H9 (cell line): ENCODE results near the gene GEMIN4. TPM values are rescaled to one million over a fixed set of nuclear protein-coding genes. Genes with fewer than 3 reads are reported as not detected.
"Not testable (repeated sequence)": the region's sequence is repeated elsewhere in the genome, so short reads cannot be mapped to it uniquely, and the experiment has no call there.

Experiments
- DNase-seq: peaks from one replicate; pipeline ENCODE4 v3.0.0-alpha.2; 2017
- H2AFZ ChIP-seq: one replicate; pipeline ENCODE4 v1.6.1; 2013; ENCODE audit warnings: mild to moderate bottlenecking, low read length, control low read depth, moderate library complexity
- H2AK5ac ChIP-seq: 2 replicates; pipeline ENCODE4 v1.6.1; 2013; ENCODE audit warnings: low read length, control low read depth, mixed read lengths; ENCODE audit not compliant: insufficient read length
- H2BK120ac ChIP-seq: one replicate; pipeline ENCODE4 v1.6.1; 2013; ENCODE audit warnings: low read depth, mild to moderate bottlenecking, low read length, control low read depth, inconsistent platforms; ENCODE audit not compliant: poor library complexity, severe bottlenecking
- H2BK12ac ChIP-seq: 2 replicates; pipeline ENCODE4 v1.6.1; 2013; ENCODE audit warnings: low read length, control low read depth, mixed read lengths, low read depth; ENCODE audit not compliant: insufficient read length
- H2BK15ac ChIP-seq: 2 replicates; pipeline ENCODE4 v1.6.1; 2013; ENCODE audit warnings: low read depth, low read length, control low read depth
- H2BK20ac ChIP-seq: one replicate; pipeline ENCODE4 v1.6.1; 2013; ENCODE audit warnings: low read depth, mild to moderate bottlenecking, low read length, control low read depth, inconsistent platforms; ENCODE audit not compliant: poor library complexity, severe bottlenecking
- H2BK5ac ChIP-seq: 2 replicates; pipeline ENCODE4 v1.6.1; 2013; ENCODE audit warnings: low read length, control low read depth, mixed read lengths; ENCODE audit not compliant: insufficient read length
- H3K14ac ChIP-seq: 2 replicates; pipeline ENCODE4 v1.6.1; 2013; ENCODE audit warnings: low read length, control low read depth; ENCODE audit not compliant: insufficient read depth
- H3K18ac ChIP-seq: 2 replicates; pipeline ENCODE4 v1.6.1; 2013; ENCODE audit warnings: low read depth, mild to moderate bottlenecking, mixed read lengths, low read length, control low read depth; ENCODE audit not compliant: insufficient read length
- H3K23ac ChIP-seq: 2 replicates; pipeline ENCODE4 v1.6.1; 2013; ENCODE audit warnings: low read length, control low read depth, mixed read lengths, low read depth; ENCODE audit not compliant: insufficient read length
- H3K23me2 ChIP-seq: 2 replicates; pipeline ENCODE4 v1.6.1; 2013; ENCODE audit warnings: low read depth, mild to moderate bottlenecking, mixed read lengths, low read length, control low read depth; ENCODE audit not compliant: insufficient read length, poor library complexity, severe bottlenecking
- H3K27ac ChIP-seq: 2 replicates; pipeline ENCODE4 v1.5.1; 2013; ENCODE audit warnings: low read length, control low read depth, mixed read lengths, low read depth; ENCODE audit not compliant: insufficient read length
- H3K27me3 ChIP-seq: 2 replicates; pipeline ENCODE4 v1.6.1; 2013; ENCODE audit warnings: low read length, control low read depth, inconsistent platforms; ENCODE audit not compliant: insufficient read depth
- H3K4ac ChIP-seq: 2 replicates; pipeline ENCODE4 v1.6.1; 2013; ENCODE audit warnings: low read depth, mild to moderate bottlenecking, control low read depth, inconsistent platforms, low read length, moderate library complexity
- H3K4me1 ChIP-seq: 2 replicates; pipeline ENCODE4 v1.6.1; 2013; ENCODE audit warnings: low read length, control low read depth, inconsistent platforms; ENCODE audit not compliant: insufficient read depth
- H3K4me2 ChIP-seq: 2 replicates; pipeline ENCODE4 v1.6.1; 2013; ENCODE audit warnings: low read length, control low read depth, mixed read lengths; ENCODE audit not compliant: insufficient read length, insufficient read depth
- H3K56ac ChIP-seq: 2 replicates; pipeline ENCODE4 v1.6.1; 2013; ENCODE audit warnings: low read depth, mild to moderate bottlenecking, mixed read lengths, low read length, control low read depth; ENCODE audit not compliant: insufficient read length
- H3K79me1 ChIP-seq: 2 replicates; pipeline ENCODE4 v1.6.1; 2013; ENCODE audit warnings: low read depth, mild to moderate bottlenecking, moderate library complexity, low read length, control low read depth, inconsistent platforms; ENCODE audit not compliant: insufficient read depth, poor library complexity, severe bottlenecking
- H3K79me2 ChIP-seq: 2 replicates; pipeline ENCODE4 v1.6.1; 2013; ENCODE audit warnings: low read length, control low read depth, inconsistent platforms; ENCODE audit not compliant: insufficient read depth
- H3K9ac ChIP-seq: 2 replicates; pipeline ENCODE4 v1.6.1; 2013; ENCODE audit warnings: low read length, control low read depth, mixed read lengths; ENCODE audit not compliant: insufficient read length; ENCODE audit errors: extremely low read depth
- H3K9me3 ChIP-seq: one replicate; pipeline ENCODE4 v1.6.1; 2013; ENCODE audit warnings: low read depth, low read length, inconsistent platforms; ENCODE audit not compliant: control insufficient read depth
- H3T11ph ChIP-seq: one replicate; pipeline ENCODE4 v1.6.1; 2013; ENCODE audit warnings: mild to moderate bottlenecking, low read length, control low read depth, inconsistent platforms
- H4K20me1 ChIP-seq: one replicate; pipeline ENCODE4 v1.6.1; 2013; ENCODE audit not compliant: control insufficient read depth, insufficient read length, insufficient read depth
- H4K5ac ChIP-seq: 2 replicates; pipeline ENCODE4 v1.6.1; 2013; ENCODE audit warnings: low read depth, mild to moderate bottlenecking, mixed read lengths, low read length, control low read depth; ENCODE audit not compliant: insufficient read length
- H4K8ac ChIP-seq: replicated peaks from 2 replicates; pipeline ENCODE4 v1.6.1; 2013; ENCODE audit warnings: low read length, control low read depth, mixed read lengths, low read depth; ENCODE audit not compliant: insufficient read length
- H4K91ac ChIP-seq: 2 replicates; pipeline ENCODE4 v1.6.1; 2013; ENCODE audit warnings: low read depth, mild to moderate bottlenecking, moderate library complexity, mixed read lengths, low read length, control low read depth; ENCODE audit not compliant: insufficient read length
- H3K27ac Mint-ChIP-seq, 3 experiments: 2 replicates in 2 of 3; 3 replicates in 1 of 3; pipeline ENCODE4 v1.8.0; 2020 to 2021; ENCODE audit warnings: mixed read lengths in 3 of 3, mild to moderate bottlenecking in 1 of 3, moderate library complexity in 1 of 3
- H3K27me3 Mint-ChIP-seq: 2 replicates; pipeline ENCODE4 v1.8.0; 2021; ENCODE audit warnings: low read depth, mild to moderate bottlenecking, moderate library complexity, mixed read lengths
- H3K36me3 Mint-ChIP-seq, 3 experiments: 2 replicates in 2 of 3; 3 replicates in 1 of 3; pipeline ENCODE4 v1.8.0; 2020 to 2021; ENCODE audit warnings: low read depth in 3 of 3, mixed read lengths in 3 of 3; ENCODE audit not compliant: insufficient read depth in 1 of 3
- H3K4me1 Mint-ChIP-seq, 2 experiments: 2 replicates each; pipeline ENCODE4 v1.8.0; 2020; ENCODE audit warnings: mixed read lengths in 2 of 2
- H3K4me3 Mint-ChIP-seq, 2 experiments: 2 replicates in 1 of 2; 3 replicates in 1 of 2; pipeline ENCODE4 v1.8.0; 2020 to 2021; ENCODE audit warnings: mild to moderate bottlenecking in 2 of 2, mixed read lengths in 2 of 2, moderate library complexity in 1 of 2
- H3K9me3 Mint-ChIP-seq, 2 experiments: 2 replicates in 1 of 2; 3 replicates in 1 of 2; pipeline ENCODE4 v1.8.0; 2020; ENCODE audit warnings: mild to moderate bottlenecking in 2 of 2, mixed read lengths in 2 of 2, moderate library complexity in 1 of 2
- CTCF ChIP-seq: fragments of 200-600 bp; sonication (generic); conservative IDR thresholded peaks from 3 replicates; pipeline ENCODE4 v1.8.0; 2021; ENCODE audit warnings: antibody characterized with exemption, mild to moderate bottlenecking
- WGBS: extraction: QIAGEN DNeasy Blood & Tissue Kit; methylation state at CpG from one replicate; pipeline ENCODE4 v1.1.7; 2013; ENCODE audit warnings: missing lambda C conversion rate, low lambda C conversion rate, mixed read lengths; ENCODE audit not compliant: insufficient read length; ENCODE audit errors: extremely low coverage; 5-methylcytosine and 5-hydroxymethylcytosine counted together
- total RNA-seq: library from RNA; stranded (reverse); gene quantifications from 2 replicates; pipeline ENCODE4 v1.2.1, GENCODE V29; 2021

The GEMIN4 gene
- total RNA-seq, 1 experiment from 2014 or later = 56.8 TPM

DNA sequence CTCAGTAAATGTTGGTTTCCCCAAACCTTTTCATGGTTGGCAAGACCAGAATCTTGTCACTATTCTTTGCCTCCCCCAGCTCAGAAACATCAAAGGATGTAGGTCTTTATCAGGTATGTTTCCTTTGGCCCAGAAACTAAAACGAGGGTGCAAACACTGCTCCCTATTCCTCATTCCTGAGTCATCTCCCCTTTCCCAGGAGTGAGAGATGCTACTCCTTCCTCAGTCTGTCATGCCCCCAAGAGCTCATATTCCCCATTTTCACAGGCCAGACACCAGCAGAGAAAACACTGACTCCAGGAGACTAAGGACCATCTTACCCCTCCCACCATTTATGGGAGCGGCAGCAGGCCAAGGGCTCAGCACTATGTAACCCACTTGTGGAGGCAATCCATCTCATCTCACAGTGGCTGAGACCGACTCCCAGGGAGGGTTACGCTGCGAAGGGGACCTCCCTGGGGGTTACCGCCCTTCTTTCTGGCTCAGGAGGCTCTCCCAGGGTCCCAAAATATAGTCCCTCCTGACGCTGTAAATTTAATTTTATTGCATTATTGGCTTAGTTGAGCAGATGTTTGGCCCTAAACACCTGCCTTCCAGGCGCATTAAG, 1.5 kb downstream of the GEMIN4 start:
- no peak overlapping the region for H2AK5ac ChIP-seq
- no peak for DNase-seq
- H4K8ac ChIP-seq = no peak overlapping the region
- H4K91ac ChIP-seq = no peak overlapping the region
- no peak overlapping the region for H2AFZ ChIP-seq
- H3K4me2 ChIP-seq = peak overlapping the region; percentile 59
- no peak overlapping the region for H2BK20ac ChIP-seq
- no peak overlapping the region for H3K23ac ChIP-seq
- Mint-ChIP-seq H3K36me3 (peaks cover 50 to 56% (median 52%) of the 10 kb centered on the region in 3 experiments), H3K9me3 (peaks cover 15 to 24% of the 10 kb centered on the region in 2 experiments), H3K27me3 (no peaks in the 10 kb centered on the region), H3K4me3 (peak overlapping the region; percentile 96), H3K4me1 (peaks cover 21 to 27% of the 10 kb centered on the region in 2 experiments), H3K27ac (peak overlapping the region in 1 of 3 experiments; percentile 56; a peak in 1 of 7 replicates)
- H2BK12ac ChIP-seq = no peak overlapping the region
- peaks cover 3% of the 10 kb centered on the region for H3K79me1 ChIP-seq
- H3K27me3 ChIP-seq = no peaks in the 10 kb centered on the region
- H2BK5ac ChIP-seq = no peak overlapping the region
- H3K23me2 ChIP-seq = peaks cover 7% of the 10 kb centered on the region
- WGBS = no CpG with 5 or more reads among the region's 8 CpGs
- H2BK120ac ChIP-seq = no peak overlapping the region
- H3K56ac ChIP-seq = no peak overlapping the region
- H3K4me1 ChIP-seq = no peaks in the 10 kb centered on the region
- H3K79me2 ChIP-seq = peaks cover 9% of the 10 kb centered on the region; the same call in 1 of the 2 replicates
- no peak overlapping the region for H2BK15ac ChIP-seq
- H3K27ac ChIP-seq = no peak overlapping the region
- peaks cover 3% of the 10 kb centered on the region for H4K20me1 ChIP-seq
- peak overlapping the region; percentile 45 for H3K9ac ChIP-seq
- H3K14ac ChIP-seq = no peak overlapping the region
- no peak overlapping the region for H3T11ph ChIP-seq
- no peak for TF ChIP-seq CTCF
- H3K9me3 ChIP-seq = no peaks in the 10 kb centered on the region
- H3K18ac ChIP-seq = no peak overlapping the region
- no peak overlapping the region for H4K5ac ChIP-seq
- H3K4ac ChIP-seq = no peak overlapping the region

- not testable (repeated sequence) for H3K4me1 ChIP-seq, H2BK5ac ChIP-seq, H4K5ac ChIP-seq, H3T11ph ChIP-seq, H3K79me1 ChIP-seq, H2BK20ac ChIP-seq, DNase-seq, H3K4me2 ChIP-seq, H3K27me3 Mint-ChIP-seq, H2BK15ac ChIP-seq, H3K18ac ChIP-seq, H4K91ac ChIP-seq, H4K8ac ChIP-seq, H3K27me3 ChIP-seq, H3K23me2 ChIP-seq, H3K9me3 ChIP-seq, H3K9ac ChIP-seq, H3K23ac ChIP-seq, H2BK120ac ChIP-seq, H3K79me2 ChIP-seq, H3K27ac ChIP-seq, H3K14ac ChIP-seq, H3K4ac ChIP-seq, H2BK12ac ChIP-seq, H2AK5ac ChIP-seq, H4K20me1 ChIP-seq, H3K56ac ChIP-seq, H2AFZ ChIP-seq, H3K27ac Mint-ChIP-seq
- H3K4me3 Mint-ChIP-seq = peak overlapping the region in 1 of 2 experiments; percentile 55; a peak in 2 of 5 replicates
- peaks cover 15 to 24% of the 10 kb centered on the region in 2 experiments for H3K9me3 Mint-ChIP-seq
- peaks cover 57 to 65% (median 59%) of the 10 kb centered on the region in 3 experiments for H3K36me3 Mint-ChIP-seq
- no CpG with 5 or more reads among the region's 7 CpGs for whole genome bisulfite sequencing
- peaks cover 17 to 20% of the 10 kb centered on the region in 2 experiments for H3K4me1 Mint-ChIP-seq
Observed at GRCh38 chr17:749359-749758, 2.7 kb downstream of the GEMIN4 start.
